C1 segment of cervical spinal cord (tissue), 14 donors: ENCODE measurements around the gene IFT80.
"Not testable (repeated sequence)": the region's sequence is repeated elsewhere in the genome, so short reads cannot be mapped to it uniquely, and the experiment has no call there.

Experiments used
- DNase-seq, 14 donors: peaks; one replicate each; lab custom pipeline; 2025; lab: John Stamatoyannopoulos, UW

Gene IFT80

DNA sequence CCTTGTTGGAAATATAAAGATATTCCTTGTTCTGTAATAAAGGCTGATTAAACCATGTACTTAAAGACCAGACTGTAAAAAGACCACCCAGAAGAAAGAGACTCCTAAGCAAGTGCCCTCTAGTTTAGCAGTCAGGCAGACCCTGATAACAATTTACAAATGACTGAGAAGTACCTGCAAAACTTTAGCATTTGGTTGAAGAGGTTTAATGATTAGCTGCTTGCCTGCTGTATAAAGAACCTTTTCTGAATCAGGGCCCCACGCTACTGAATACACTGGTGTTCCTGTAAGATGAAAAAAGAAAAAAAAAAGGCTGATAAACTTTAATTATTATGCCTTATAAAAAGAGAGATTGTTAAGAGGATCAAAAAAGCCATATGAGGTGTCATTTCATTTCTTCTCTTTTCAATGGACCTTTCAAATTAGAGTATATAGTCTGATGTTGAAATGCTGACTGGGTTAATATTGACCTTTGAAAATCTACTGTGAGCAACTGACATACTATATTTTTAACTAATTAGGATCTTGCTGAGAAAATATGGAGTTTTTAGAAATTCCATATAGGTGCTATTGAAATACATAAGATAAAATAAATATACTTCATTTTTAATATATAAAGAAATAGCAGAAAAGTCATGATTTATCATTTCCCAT lies 33.0 kb downstream of the IFT80 start:
- no peak for DNase-seq

DNA sequence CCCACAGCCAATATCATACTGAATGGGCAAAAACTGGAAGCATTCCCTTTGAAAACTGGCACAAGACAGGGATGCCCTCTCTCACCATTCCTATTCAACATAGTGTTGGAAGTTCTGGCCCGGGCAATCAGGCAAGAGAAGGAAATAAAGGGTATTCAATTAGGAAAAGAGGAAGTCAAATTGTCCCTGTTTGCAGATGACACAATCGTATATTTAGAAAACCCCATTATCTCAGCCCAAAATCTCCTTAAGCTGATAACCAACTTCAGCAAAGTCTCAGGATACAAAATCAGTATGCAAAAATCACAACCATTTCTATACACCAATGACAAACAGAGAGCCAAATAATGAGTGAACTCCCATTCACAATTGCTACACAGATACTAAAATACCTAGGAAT lies 36.1 kb downstream of the IFT80 start:
- not testable (repeated sequence) for DNase-seq

DNA sequence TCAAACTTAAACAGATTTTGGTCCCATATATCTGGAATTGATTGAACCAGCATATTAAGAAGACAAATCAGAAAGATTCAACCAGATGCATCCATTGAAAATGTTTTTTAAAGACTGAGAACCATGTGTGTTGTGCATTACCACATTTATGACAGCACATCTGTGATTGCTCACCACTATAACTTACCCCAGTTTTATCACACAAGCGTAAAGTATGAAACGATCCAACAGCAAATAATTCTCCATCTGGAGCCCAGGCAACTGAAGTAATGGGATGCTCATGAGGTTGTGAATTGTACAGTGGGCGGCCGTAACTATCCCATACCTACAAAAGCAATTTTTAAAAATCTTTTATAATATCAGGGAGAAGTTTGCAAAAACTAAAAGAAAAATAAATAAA lies 43.2 kb downstream of the IFT80 start:
- DNase-seq, result no peak

DNA sequence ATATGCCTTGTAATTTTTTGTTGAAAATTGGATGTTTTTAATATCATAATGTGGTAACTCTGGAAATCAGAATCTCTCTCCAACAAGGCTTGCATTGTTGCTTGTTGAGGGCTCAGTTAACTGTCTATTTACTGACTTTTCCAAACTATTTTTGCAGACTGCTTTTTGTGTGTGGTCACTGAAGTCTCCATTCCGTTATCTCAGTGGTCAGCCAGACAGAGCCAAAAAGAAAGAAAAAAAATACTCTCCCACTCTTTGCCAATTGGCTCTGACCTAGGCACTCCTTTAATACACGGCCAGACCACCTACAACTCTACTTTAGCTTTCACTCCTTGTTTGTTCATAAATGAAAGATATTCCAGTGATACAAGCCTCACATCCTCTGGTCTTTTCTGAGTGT lies 52.5 kb downstream of the IFT80 start:
- no peak for DNase-seq

DNA sequence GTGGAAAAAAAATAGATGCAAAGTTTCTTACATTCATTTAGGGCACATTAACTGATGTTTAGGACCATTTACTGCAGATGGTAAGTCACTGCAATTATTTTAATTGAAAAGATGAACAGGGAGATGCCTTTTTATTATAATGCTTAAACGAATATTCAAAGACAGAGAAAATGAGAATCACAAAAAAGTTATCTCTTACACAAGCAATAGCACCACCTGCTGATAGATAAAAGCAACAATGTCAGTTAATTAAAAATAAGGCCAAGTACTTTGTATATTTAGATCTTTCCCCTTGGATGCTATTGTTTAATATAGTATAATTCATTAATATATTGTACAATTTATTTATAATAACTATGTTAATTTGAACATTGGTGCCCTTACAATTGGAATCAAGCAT lies 55.9 kb downstream of the IFT80 start:
- DNase-seq, result no peak

DNA sequence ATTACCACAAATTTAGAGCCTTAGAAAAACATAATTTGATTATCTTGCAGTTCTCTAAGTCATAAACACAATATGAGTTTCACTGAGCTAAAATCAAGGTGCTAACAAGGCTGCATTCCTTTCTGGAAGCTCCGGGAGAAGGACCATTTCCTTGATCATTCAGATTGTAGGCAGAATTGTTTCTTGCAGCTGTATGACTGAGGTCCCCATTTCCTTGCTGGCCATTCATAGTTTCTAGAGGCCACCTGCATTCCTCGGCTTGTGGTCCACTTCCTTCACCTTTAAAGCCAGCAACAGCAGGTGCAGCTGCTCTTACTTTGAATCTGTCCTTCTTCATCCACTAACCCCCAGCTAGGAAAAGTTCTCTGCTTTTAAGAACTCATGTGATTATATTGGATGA lies 58.7 kb downstream of the IFT80 start:
- DNase-seq, result no peak

DNA sequence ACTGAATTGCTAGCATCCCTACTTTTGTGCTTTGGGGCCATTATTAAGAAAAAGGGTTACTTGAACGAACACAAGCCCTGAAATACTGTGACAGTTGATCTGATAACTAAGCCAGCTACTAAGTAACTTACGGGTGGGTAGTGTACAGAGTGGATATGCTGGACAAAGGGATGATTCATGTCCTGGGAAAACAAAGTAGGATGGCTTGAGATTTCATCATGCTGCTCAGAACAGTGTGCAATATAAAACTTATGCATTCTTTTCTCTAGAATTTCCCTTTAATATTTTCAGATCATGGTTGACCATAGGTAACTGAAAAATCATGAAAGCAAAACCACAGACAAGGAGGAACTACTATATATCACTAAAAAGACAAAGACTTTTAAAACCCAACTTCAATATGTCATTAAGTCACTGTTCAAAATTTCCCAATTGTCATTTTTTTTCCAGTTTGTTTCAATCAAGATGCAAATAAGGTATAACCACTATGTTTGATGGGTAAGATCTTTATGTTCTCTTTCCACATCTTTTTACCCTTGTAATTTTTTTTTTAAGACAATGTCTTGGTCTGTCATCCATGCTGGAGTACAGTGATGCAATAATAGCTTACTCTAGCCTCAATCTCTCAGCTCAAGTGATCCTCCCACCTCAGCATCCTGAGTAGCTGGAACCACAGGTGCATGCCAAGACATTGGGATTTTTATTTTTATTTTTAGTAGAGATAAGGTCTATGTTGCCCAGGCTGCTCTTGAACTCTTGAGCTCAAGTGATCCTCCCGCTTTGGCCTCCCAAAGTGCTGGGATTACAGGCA lies 67.7 kb downstream of the IFT80 start:
- no peak for DNase-seq

DNA sequence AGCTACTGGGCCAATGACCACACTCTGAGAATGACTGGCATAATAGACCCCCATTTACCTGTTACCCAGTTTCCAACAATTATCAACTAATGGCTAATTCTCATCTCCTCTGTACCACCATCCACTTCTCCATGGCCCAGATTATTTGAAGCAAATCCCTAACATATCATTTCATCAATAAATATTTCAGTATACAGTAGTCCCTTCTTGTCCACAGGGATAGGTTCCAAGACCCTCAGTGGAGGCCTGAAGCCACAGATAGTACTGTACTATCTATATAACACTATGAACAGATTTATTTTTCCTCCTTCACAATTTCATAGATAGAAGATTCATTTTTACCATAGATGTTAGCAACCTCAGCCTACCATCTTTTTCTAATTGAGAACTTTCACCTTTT lies 68.3 kb downstream of the IFT80 start:
- DNase-seq, result no peak

DNA sequence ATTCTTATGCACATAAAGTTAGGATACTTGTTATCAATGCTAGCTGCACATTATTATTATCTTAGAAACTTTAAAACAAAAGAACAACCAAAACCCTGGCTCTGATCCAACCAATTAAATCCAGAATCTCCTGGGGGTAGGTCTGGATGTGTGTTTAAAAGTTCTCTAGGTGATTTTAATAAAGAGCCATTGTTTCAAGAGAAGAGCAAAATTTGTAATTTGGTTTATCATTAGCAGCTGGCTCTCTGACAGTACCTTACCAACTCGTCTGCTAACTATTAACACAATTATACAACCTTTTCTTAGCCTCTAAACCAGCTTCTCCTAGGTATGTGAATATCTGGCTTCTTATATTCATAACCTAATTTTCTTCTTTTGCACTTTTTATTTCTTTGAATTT lies 68.9 kb downstream of the IFT80 start:
- no peak for DNase-seq

DNA sequence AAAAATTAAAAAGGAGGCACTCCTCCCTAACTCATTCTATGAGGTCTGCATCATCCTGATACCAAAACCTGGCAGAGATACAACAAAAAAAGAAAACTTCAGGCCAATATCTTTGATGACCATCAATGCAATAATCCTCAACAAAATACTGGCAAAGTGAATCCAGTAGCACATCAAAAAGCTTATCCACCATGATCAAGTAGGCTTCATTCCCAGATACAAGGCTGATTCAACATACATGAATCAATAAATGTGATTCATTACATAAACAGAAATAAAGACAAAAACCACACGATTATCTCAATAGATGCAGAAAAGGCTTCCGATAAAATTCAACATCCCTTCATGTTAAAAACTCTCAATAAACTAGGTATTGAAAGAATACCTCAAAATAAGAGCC lies 72.7 kb downstream of the IFT80 start:
- DNase-seq, result not testable (repeated sequence)

DNA sequence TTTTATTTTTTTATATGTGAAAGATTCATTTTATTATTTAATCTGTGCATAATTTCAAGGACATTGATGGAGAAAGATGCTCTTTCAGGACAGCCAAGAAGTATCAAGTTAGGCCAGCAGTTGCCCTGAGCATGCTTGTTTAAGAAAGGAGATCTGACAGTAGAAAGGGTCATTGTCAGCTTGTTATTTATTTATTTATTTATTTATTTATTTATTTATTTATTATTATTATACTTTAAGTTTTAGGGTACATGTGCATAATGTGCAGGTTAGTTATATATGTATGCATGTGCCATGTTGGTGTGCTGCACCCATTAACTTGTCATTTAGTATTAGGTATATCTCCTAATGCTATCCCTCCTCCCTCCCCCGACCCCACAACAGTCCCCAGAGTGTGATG lies 77.2 kb downstream of the IFT80 start:
- not testable (repeated sequence) for DNase-seq

DNA sequence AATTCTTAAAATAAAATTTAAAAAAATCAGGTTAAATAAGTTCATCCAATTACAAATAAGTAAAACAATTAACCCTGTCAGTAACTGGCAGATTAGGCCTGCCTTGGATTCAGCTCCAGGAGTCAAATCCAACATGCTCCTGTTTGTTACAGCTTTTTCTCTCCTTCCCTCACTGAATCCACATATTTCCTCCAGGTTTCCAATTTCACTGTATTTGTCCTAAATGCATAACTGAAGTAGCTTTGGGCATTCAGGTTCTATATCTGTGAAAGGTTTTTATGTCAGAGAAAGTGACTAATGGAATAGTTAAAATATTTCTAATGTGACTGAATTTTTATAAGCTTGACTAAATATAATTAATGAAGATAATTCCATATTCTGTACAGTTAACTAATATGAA lies 79.7 kb downstream of the IFT80 start:
- DNase-seq, result no peak

DNA sequence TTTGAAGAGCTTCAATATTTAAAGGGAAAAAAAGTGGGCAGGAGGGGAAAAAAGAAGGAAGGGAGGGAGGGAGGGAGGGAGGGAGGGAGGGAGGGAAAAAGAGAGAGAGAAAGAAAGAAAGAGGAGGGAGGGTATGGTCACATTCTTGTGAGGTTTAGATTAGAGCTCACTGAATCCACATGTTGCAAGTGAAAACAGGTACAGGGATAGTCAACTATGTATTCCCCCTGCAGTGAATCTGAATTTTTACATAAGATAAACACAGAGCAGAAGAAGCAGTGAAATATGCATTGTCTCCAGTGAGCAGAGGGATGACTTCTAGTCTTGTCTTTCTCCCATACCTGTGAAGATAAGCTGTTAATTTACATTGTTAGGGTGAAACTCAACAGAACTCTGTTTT lies 84.0 kb downstream of the IFT80 start:
- no peak for DNase-seq

DNA sequence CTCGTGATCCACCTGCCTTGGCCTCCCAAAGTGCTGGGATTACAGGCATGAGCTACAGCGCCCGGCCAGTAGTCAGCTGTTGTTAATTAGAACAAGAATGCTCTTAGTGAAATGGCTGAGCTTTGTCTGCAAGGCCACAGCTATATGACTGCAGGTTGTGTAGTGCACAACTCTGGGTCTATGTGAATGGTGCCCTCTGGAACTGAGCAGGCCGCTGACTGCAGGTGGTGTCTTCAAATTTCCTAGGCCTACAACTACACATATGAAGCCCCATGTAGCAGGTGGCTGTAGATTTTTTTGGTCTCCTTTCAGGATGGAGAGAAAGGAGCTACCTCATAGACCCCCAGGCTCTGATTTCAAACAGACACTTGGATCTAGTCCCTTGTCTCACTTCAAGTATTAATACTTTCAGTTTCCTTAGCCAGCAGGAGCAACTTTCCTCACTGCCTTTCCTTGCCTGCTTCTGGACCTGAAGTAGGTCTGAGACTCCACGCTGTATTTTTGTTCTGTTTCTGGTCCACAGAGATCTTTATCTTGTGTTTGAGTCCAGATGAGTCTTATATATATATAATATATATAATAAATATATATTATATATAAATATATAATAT lies 86.9 kb downstream of the IFT80 start:
- no peak for DNase-seq

DNA sequence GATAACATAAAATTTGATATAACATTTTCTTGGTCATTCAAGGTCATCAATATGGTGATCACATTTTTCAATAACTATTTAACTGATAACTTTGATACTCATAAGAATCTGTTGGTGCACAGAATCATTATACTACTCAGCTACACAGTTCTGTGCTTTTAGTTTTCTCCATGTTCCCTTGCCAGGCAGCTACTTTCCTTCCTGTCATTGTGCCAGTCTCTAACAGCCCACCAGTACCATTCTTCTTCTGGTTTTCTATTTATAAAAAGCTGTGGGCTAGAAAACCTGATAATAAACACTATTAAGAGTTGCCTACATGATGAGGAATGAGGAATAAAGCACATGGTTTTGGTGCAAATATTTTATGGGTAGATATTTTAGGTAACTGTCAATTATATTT lies 96.2 kb downstream of the IFT80 start:
- no peak for DNase-seq

DNA sequence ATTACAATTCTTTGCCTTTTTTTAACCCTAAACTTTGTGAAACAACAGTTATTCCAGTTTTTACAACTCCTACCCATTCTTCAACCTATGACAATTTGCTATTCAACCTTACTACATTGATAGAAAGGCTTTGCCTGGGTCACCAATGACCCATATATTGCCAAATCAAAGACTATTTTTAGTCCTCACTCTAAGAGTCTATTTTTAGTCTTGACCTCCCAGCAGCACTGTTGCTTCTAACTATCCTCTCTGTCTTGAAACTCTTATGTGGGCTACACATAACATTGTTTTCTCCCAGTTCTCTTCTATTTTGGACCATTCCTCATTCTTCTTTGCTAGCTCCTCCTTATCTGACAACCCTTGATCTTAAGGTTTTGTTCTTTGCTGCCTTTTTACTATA lies 102.4 kb downstream of the IFT80 start:
- no peak for DNase-seq

DNA sequence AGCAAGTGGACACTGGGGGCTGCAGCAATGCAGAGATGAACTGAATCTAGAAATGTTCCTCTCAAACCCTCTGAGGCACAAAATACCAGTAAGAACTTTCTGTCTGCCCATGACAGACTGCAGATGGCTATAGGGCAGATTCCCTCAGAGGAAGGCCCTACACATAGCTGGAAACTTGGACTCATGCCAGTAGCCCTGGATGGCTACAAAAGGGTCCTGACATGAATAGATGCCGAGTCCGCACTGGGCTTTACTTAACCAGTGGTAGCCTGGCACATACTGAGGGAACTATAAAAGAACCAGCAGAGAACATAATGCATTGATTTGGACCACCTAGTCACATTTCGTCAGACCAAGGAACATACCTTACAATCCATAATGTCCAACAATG lies 107.1 kb downstream of the IFT80 start:
- DNase-seq, result no peak

DNA sequence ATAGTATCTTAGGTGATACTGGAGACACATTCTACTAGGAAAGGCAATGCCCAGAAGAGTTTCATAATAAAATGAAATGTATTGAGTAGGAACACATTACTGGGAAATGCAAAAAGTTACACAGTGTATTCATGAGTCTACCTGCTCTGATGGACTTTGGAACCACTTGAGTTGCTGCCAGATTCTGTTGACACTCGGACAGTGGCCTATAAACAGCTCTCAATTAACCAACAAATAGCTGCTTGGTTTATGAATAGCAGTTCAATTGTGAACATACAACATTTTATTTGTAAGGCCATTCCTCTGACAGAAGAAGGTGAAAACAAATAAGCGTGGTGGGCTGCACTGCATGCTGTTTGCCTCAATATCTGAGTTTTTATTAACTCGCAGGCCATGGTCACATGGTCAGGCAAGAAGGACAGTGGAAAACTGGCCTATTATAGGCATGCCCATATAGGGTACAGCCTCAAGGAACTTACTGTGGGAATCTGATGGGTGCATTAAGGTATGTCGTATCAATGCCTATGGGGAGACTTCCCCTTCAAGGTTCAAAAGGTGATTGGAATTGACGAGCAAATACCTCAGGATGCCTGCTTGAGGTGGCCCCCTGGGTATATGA lies 107.6 kb downstream of the IFT80 start:
- no peak for DNase-seq

DNA sequence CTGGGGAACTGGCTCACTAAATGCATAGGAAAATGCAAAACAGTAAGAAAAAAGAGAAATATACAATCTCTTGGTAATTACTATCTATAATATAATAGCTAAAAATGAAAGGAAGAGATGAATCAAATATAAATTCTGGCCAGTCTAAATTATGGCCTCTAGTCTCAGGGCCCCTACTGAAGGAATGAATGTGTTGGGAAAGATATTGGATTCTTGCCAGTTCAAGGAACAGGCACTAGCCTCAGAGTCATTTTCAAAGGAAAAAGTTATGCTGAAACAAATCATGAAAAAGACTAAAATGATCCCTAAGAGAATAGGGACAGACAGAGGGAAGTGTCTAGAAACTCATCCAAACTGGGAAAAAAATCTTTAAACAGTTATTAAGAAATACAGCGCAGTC lies 111.4 kb downstream of the IFT80 start:
- no peak for DNase-seq

DNA sequence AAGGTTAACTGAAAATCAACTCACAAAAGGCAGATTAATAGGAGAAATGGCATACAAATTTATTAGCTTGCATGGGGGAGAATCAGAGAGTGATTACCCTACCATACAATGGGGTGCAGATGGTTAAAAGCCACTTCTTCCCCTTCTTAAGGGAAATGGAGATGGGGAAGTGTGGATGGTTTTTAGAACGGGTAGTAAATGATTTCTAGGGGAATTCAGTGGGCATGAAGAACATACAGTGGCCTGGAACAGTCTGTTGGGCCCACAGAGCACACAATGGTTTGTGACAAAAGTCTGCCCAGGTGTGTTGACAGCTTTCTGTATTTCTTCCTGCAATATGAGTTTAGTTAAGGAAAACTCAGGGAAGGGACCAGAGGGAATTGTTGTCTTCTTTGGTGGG lies 112.8 kb downstream of the IFT80 start:
- no peak for DNase-seq

DNA sequence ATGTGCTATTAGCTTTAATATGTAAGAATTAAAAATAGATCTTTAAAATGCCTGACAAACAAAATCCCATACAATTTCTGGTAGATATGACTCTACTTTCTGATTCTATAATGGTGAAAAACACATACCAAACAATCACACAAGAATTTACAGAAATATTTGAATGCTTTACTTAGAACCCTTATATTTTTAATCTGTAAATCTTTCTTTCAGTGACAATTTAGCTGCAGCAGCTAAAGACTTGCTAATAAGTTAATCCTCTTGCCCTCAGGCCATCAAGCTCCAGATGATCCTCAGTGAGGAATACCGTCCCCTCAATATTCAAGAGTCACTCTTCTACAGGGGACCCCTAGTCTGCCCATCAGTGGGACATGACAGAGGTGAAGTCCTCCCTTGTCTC lies 118.2 kb downstream of the IFT80 start:
- DNase-seq, result no peak

DNA sequence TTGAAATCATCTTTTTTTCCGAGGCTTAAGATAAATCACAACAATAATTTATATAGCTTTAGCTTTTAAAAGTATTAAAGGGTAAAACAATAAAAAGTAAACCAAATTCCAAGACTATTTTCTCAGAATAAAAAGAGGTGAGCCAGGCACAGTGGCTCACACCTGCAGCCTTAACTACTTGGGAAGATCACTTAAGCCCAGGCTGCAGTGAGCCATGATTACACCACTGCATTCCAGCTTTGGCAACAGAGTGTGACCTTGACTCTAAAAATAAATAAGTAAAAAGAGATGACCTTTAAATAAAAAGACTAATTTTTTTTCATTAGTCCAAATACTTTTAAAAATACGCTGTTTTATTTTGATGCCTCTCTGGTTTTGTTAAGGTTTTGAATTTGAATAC lies 119.4 kb downstream of the IFT80 start:
- no peak for DNase-seq

DNA sequence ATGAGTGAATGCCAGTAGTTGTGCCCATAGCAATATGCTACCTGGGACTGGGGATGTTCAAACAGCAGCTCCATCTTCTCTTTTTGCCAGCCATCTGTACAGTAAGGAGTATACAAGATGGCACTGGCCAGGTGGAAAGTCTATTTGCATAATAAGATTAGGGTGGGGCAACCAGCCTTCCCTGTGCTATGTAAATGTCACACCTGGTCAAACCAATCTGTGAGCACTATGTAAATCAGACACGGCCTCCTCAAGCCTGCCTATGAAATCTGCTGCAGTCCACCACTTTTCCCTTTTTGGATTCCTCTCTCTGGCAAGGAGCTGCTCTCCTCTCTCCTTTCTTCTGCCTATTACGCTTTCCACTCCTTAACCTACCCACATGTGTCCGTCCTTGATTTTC lies 120.8 kb downstream of the IFT80 start:
- no peak for DNase-seq
